Activated T-helper 1 cell treated with Interleukin-2 at 50 U/mL for 16 hours (primary cell): ENCODE results near the gene CD151.

ENCODE experiments used
- DNase-seq: peaks from one replicate; pipeline ENCODE4 v3.0.0-alpha.2; 2020; ENCODE audit warnings: low read depth

CD151 gene

GRCh38 chr11:829176-829846 is 3.4 kb upstream of the CD151 start:
- no peak for DNase-seq

DNA sequence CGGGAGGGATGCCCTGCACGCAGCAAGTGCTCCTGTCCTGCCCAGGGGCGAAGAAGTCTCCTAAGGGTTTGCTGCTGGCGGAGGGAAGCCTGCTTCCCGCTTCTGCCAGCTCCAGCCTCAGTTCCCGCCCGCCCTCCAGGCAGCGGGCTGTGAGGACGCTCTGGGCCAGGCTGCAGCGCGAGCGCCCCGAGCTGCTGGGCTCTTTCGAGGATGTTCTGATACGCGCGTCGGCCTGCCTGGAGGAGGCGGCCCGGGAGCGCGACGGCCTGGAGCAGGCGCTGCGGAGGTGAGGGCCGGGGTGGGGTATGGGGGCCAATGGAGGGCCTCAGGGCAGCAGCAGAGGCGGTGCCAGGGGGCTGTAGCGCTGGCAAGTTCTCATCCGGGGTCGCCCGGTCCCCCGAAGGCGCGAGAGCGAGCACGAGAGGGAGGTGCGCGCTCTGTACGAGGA is 2.9 kb upstream of the CD151 start:
- no peak for DNase-seq

DNA sequence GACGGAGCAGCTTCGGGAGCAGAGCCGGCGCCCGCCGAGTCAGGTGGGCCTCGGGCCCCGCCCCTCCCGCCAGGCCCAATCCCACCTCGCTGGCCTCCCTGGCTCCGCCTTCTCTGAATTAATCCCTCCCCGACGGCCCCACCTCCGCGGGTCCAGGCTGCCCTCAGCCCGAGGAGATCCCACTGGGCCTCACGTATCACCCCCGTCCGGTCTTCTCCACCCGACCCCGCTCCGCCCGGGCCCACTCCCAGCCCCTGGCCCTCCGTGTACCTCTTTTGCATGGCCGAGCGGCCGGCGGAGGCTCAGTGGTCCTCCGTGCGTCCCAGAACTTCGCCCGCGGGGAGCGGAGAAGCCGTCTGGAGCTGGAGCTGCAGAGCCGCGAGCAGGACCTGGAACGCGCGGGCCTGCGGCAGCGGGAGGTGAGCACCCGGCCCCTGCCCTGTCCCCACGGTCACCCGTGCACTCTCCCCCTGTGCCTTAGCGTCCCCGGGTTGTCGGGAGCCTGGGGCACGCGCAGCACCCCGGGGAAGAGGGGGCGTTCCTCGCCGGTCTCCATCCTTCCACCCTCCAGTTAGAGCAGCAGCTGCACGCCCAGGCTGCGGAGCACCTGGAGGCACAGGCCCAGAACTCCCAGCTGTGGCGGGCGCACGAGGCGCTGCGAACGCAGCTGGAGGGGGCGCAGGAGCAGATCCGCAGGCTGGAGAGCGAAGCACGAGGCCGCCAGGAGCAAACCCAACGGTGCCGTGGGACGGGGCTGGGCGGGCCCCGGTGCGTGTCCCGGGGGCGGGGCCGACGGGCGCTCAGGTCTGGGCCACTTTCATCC is 2.2 kb upstream of the CD151 start:
- no peak for DNase-seq

- no peak for DNase-seq
Measured at GRCh38 chr11:831118-831864, 1.5 kb upstream of the CD151 start.

DNA sequence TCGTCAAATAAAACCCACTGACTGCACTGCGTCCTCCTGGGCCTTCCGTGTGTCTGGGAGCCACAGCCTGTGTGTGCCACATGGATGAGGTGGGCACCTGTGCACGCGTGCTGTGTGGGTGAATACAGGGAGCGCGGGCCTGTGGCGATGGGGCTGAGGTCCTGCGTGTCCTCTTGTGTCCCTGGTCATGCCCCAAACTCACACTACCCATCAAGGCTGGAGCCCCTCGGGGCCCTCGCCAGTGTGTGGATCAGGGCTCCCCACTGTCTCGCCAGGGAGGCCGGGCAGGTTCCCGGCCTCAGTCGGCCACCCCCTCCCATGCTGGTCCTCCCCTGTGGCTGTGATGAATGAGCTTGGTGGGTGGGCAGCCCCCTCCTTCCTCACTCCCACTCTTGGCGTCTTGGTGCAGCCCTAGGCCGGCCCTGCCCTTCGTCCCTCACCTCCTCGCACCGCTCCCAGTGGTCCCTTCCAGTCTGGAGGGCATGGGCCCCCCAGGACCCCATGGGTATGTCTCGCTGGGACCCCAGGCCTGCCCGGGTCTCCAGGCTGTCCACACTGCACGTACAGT is 707 bp upstream of the CD151 start:
- no peak for DNase-seq

DNA sequence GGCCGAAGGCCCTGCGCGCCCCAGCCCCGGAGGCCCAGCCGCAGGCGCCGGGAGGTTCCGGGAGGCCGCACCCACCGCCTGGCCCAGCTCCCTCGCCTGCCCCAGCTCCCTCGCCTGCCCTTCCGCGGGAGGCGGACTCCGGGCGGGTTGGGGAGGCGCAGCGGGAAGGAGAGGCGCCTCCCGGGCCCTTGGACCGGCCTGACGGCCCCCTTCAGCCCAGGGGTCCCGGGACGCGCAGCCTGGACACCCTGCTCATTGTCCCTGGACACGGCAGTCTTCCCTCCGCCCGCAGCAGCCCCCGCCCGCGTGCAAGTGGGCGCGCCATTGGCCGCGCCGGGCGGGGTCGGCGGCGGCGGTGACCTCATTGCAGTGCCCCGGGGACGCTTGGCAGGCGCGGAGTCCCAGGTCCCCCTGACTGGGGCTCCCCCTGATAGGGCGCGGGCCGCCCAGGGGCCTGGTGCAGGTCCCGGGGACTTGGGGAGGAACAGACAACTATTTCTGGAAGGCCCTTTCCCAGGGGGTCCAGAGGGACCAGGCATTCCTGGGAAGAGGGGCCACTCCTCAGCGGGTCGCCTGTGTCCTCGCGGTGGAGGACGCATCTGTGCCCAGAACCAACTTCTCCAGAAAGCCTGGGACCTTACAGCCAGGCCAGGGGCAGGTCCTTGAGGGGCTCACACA is 501 bp downstream of the CD151 start:
- DNase-seq, result no peak

DNA sequence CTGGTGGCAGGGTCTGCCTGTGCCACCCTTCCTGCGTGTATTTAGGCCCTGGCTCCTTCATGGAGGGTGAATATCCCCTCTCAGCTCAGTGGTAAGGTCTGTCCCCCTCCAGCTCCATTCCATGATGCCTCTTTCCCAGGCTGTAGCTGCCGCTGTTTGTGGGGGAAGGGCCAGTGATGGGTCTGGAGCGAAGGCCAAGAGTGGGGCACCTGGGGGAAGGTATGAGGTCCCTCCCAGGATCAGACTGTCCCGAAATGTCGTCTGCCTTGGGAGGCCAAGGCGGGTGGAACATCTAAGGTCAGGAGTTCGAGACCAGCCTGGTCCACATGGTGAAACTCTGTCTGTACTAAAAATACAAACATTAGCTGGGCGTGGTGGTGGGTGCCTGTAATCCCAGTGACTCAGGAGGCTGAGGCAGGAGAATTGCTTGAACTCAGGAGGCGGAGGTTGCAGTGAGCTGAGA is 1.1 kb downstream of the CD151 start:
- DNase-seq, result no peak

DNA sequence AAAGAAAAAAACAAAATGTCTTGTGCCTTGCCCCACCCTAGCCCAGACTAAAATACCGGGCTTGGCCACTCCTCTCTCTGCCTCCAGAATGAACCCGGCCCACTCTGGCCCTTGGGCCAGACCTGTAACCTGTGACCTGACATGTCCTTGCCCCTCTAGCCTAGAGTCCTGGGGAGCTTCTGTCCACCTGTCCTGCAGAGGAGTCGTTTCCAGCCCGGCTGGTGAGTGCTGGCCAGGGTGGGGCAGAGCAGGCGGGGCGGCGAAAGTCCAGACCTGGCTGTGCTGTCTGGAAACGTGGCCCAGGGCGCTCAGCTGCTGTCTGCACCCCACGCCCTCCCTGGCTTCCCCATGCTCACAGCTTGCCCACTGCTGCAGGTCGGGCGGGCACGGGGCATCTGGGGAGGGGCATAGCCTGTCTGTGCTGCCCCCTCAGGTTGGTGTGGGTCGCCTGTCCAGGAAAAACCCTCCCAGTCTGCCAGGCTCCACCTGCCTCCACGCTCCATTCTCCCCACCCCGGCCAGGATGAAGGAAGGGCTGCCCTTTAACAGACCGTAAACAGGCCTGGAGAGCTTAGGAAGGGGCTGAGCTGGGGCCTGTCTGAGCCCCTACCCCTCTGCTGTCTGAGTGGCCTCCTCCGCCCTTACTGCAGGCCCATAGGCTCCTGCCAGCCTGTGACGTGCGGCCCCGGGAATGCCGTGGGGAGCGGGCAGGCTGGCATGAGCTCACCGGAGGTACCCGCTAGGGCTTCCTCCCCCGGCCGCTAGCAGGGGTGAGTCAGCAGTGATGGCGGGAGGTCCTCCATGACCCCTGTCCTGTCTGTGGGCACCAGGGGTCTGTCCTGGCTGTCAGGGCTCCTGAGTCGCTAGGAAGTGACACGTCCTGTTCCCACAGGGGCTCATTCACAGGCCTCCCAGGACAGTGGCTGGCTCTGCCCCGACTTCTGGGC is 1.9 kb downstream of the CD151 start:
- no peak for DNase-seq

DNA sequence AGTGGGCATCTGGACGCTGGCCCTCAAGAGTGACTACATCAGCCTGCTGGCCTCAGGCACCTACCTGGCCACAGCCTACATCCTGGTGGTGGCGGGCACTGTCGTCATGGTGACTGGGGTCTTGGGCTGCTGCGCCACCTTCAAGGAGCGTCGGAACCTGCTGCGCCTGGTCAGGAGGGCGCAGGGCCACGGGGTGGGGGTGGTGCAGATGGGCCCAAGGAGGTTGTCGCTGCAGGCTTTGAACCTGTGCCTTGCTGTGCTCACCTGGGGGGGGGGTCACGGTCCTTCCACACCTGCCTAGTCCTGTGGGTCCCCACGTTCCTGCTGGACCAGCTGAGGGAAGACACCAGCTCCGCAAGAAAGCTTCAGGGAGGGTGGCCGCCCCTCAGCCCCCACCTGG is 3.5 kb downstream of the CD151 start:
- DNase-seq, result no peak

DNA sequence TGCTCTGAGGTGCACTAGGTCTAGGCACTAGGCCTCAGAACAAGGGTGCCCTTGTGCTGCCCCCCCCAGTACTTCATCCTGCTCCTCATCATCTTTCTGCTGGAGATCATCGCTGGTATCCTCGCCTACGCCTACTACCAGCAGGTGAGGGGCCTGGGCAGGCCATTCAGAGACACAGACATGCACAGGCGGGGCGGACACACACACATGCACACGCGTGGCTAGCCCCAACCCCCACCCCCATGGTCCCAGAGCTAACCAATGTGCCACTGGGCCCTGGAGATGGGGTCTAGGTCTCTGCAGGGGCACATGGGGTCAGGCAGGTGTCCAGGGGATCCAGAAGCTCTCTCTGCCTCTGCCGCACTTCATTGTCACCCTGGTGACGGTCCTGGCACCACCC is 3.9 kb downstream of the CD151 start:
- no peak for DNase-seq

DNA sequence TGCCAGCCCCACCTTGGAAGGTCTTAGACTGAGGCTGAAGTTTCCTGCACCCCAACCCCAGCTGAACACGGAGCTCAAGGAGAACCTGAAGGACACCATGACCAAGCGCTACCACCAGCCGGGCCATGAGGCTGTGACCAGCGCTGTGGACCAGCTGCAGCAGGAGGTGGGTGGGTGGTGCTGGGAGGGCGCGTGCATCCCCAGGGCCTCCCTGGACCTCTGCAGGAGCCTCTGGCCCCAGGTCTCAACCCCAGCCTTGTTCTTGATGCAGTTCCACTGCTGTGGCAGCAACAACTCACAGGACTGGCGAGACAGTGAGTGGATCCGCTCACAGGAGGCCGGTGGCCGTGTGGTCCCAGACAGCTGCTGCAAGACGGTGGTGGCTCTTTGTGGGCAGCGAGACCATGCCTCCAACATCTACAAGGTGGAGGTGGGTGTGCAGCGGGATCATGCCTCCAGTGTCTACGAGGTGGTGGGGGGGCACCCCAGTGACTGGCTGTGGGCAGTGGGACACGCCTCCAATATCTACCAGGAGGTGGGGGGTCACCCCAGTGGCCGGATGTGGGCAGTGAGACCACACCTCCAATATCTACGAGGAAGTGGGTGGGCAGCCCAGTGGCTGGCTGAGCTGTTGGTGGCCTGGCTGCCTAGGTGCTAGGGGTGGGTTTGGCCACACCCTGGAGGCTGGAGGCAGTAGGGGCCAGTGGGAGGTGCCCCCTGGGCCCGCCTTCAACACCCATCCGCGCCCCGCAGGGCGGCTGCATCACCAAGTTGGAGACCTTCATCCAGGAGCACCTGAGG is 4.6 kb downstream of the CD151 start:
- no peak for DNase-seq

DNA sequence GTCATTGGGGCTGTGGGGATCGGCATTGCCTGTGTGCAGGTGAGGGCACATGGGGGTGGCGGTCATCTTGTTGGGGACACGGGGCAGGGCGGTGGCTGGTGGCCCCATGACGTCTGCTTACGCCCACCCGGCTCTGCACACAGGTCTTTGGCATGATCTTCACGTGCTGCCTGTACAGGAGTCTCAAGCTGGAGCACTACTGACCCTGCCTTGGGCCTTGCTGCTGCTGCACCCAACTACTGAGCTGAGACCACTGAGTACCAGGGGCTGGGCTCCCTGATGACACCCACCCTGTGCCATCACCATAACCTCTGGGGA is 5.2 kb downstream of the CD151 start:
- DNase-seq, result no peak

- no peak for DNase-seq
Measured at GRCh38 chr11:838441-839279, 5.9 kb downstream of the CD151 start.

DNA sequence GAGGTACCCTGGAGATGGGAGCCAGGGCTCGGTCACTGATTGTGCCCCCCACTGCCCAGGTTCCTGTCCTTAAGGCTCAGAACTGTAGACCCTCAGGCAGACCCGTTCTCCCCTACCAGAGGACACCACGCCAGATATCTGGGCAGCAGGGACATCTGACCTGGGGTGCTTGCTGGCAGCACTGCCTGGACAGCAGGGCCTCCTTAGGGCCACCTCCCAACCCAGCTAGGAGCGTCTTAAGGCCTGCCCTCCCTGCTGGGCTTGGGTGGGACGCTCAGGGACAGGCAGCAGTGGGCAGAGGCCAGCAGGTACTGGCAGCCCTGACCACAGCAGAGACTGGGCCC is 6.5 kb downstream of the CD151 start:
- no peak for DNase-seq

DNA sequence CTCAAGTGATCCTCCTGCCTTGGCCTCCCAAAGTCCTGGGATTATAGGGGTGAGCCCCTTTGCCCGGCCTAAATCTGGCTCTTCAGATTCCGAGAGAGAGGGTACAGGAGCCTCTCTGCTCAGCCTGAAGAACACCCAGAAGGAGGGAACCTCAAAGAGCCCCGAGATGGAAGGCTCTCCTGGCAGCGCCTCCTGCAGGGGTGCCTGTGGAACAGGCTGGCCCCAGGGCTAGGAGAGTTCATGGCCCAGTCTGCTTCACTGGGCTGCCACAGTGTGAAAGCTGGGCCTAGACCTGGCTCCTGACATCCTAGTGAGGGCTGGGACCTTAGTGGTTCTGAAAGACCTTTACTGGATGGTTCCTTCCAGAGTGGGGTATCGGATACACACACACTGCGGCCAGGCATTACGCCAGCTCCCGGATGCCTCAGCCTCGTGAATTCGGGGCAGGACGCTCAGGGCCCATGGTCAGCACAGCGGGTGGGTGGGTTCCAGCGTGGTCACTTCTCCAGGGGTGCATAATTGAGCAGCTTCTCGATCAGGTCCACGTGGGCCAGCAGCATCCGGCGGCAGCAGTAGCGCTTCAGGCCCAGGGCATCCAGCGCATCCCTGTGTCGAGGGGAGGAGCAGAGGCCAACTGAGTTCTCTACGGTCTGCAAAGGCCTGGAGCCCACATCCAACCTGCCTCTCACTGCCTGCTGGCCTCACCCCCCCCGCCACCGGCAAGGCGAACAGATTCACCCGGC is 7.3 kb downstream of the CD151 start:
- no peak for DNase-seq

DNA sequence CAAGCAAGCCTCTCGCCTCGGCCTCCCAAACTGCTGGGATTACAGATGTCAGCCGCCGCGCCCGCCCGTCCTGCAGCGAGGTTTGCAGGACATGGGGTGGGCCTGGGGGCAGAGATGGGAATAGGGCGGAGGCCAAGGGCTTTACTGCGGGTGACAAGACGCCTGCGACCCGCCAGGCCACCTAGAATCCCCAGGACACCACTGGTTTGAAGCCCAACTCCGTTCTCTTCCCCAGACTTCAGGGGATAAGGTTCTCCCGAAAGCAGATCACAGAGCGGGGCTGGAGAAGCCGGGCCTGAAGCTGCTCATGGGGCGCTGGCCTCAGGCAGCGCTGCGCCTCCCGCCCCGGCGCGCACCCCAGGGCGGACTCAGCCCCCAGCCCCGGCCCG is 9.2 kb downstream of the CD151 start:
- DNase-seq, result no peak

- peak; percentile 80 for DNase-seq
Measured at GRCh38 chr11:842370-843002, 9.7 kb downstream of the CD151 start, which contains the start of the genes POLR2L and TSPAN4. Gene POLR2L (minus strand): TSS chr11:842529. CDS start chr11:842508, 21 bp downstream. Gene TSPAN4 (plus strand): TSS chr11:842852. CDS start chr11:850305, 7,453 bp downstream.
